NCI-H146 (cell line): Measurements from ENCODE around the gene STBD1.
"Not testable (repeated sequence)": the region's sequence is repeated elsewhere in the genome, so short reads cannot be mapped to it uniquely, and the experiment has no call there.

ENCODE experiments used
- DNase-seq: peaks from one replicate; lab custom pipeline; 2025; lab: John Stamatoyannopoulos, UW

The STBD1 gene

GRCh38 chr4:76283900-76284299, 22.6 kb upstream of the STBD1 start:
- no peak for DNase-seq

GRCh38 chr4:76287811-76288210, 18.7 kb upstream of the STBD1 start:
- not testable (repeated sequence) for DNase-seq

- no peak for DNase-seq
Measured at GRCh38 chr4:76292730-76293129, 13.8 kb upstream of the STBD1 start.

GRCh38 chr4:76293772-76294171, 12.8 kb upstream of the STBD1 start:
- DNase-seq: no peak

- no peak for DNase-seq
Measured at GRCh38 chr4:76296286-76296820, 10.2 kb upstream of the STBD1 start.

- no peak for DNase-seq
Measured at GRCh38 chr4:76298227-76298626, 8.3 kb upstream of the STBD1 start.

- DNase-seq: no peak
Measured at GRCh38 chr4:76300012-76300411, 6.5 kb upstream of the STBD1 start.

- peak; percentile 71 for DNase-seq
Measured at GRCh38 chr4:76301068-76301774, 5.3 kb upstream of the STBD1 start.

- no peak for DNase-seq
Measured at GRCh38 chr4:76301775-76302162, 4.8 kb upstream of the STBD1 start.

- DNase-seq: no peak
Measured at GRCh38 chr4:76302826-76303438, 3.6 kb upstream of the STBD1 start.

- no peak for DNase-seq
Measured at GRCh38 chr4:76305033-76305687, 1.4 kb upstream of the STBD1 start.

- DNase-seq: peak; percentile 72
Measured at GRCh38 chr4:76306882-76307659, 538 bp downstream of the STBD1 start.

GRCh38 chr4:76307660-76308014, 1.1 kb downstream of the STBD1 start:
- peak; percentile 33 for DNase-seq

- no peak for DNase-seq
Measured at GRCh38 chr4:76308548-76308947, 2.0 kb downstream of the STBD1 start.

GRCh38 chr4:76309939-76310550, 3.5 kb downstream of the STBD1 start:
- DNase-seq: no peak

GRCh38 chr4:76310683-76311082, 4.2 kb downstream of the STBD1 start:
- no peak for DNase-seq

- no peak for DNase-seq
Measured at GRCh38 chr4:76311896-76312331, 5.4 kb downstream of the STBD1 start.

GRCh38 chr4:76312457-76312856, 5.9 kb downstream of the STBD1 start:
- DNase-seq: no peak

- no peak for DNase-seq
Measured at GRCh38 chr4:76313547-76313946, 7.0 kb downstream of the STBD1 start.

GRCh38 chr4:76315267-76315918, 8.9 kb downstream of the STBD1 start:
- no peak for DNase-seq

- DNase-seq: no peak
Measured at GRCh38 chr4:76316131-76316530, 9.6 kb downstream of the STBD1 start.
